HCT116 (cell line): ENCODE data around the gene HS3ST2. TPM values are rescaled to one million over a fixed set of nuclear protein-coding genes. Genes with fewer than 3 reads are reported as not detected.

Experiments
- CBX3 ChIP-seq: IDR thresholded peaks from 2 replicates; pipeline ENCODE4 v1.6.1; 2012; ENCODE audit warnings: low read depth
- CEBPB ChIP-seq: IDR thresholded peaks from 2 replicates; pipeline ENCODE4 v1.6.1; 2012; ENCODE audit warnings: low read depth
- CTCF ChIP-seq, 3 experiments: fragments of 200-600 bp in 1 of 3; sonication (generic) in 1 of 3; IDR thresholded peaks in 2 of 3; conservative IDR thresholded peaks in 1 of 3; 2 replicates each; pipeline ENCODE4 v1.5.1; 2012 to 2017; ENCODE audit warnings: low read depth in 2 of 3, low read length in 2 of 3, antibody characterized with exemption in 1 of 3, borderline replicate concordance in 1 of 3, control low read depth in 1 of 3, mild to moderate bottlenecking in 1 of 3, mixed read lengths in 1 of 3, mixed run types in 1 of 3, moderate library complexity in 1 of 3; ENCODE audit not compliant: insufficient read depth in 1 of 3
- EGR1 ChIP-seq: IDR thresholded peaks from 2 replicates; pipeline ENCODE4 v1.6.1; 2012; ENCODE audit warnings: low read depth
- ELF1 ChIP-seq: IDR thresholded peaks from 2 replicates; pipeline ENCODE4 v1.6.1; 2012; ENCODE audit warnings: low read depth, borderline replicate concordance
- FOSL1 ChIP-seq: IDR thresholded peaks from 2 replicates; pipeline ENCODE4 v1.6.1; 2012; ENCODE audit warnings: low read depth
- POLR2AphosphoS5 ChIP-seq: IDR thresholded peaks from 2 replicates; pipeline ENCODE4 v1.6.1; 2011; ENCODE audit warnings: mild to moderate bottlenecking, low read depth, low read length, moderate library complexity
- RAD21 ChIP-seq: IDR thresholded peaks from 2 replicates; pipeline ENCODE4 v1.6.1; 2012; ENCODE audit warnings: low read depth, mild to moderate bottlenecking
- SIN3A ChIP-seq: IDR thresholded peaks from 2 replicates; pipeline ENCODE4 v1.6.1; 2012; ENCODE audit warnings: low read depth
- TCF7L2 ChIP-seq: IDR thresholded peaks from 2 replicates; pipeline ENCODE4 v1.7.0; 2011; ENCODE audit warnings: borderline replicate concordance, inconsistent platforms; ENCODE audit not compliant: insufficient read depth, insufficient read length; ENCODE audit errors: extremely low read depth
- ZBTB33 ChIP-seq: IDR thresholded peaks from 2 replicates; pipeline ENCODE4 v1.6.1; 2011; ENCODE audit warnings: mild to moderate bottlenecking, low read length, moderate library complexity; ENCODE audit not compliant: insufficient replicate concordance; ENCODE audit errors: extremely low read depth
- ZFX ChIP-seq: fragments of 450-650 bp; IDR thresholded peaks from 2 replicates; pipeline ENCODE4 v1.6.1; 2017
- ZNF274 ChIP-seq: fragments of 200-500 bp; sonication (Bioruptor generic); IDR thresholded peaks from 2 replicates; pipeline ENCODE4 v1.6.1; 2014; ENCODE audit warnings: mild to moderate bottlenecking, low read depth, low read length, inconsistent platforms
- total RNA-seq: library from RNA; stranded (reverse); gene quantifications from one replicate; pipeline ENCODE4 v1.2.1, GENCODE V29; 2021; ENCODE audit not compliant: unreplicated experiment

The HS3ST2 gene
- total RNA-seq, 1 experiment from 2014 or later: not detected

- TF ChIP-seq CTCF (IDR thresholded peaks at IDR 0.05 in 2 of 3, conservative IDR thresholded peaks at IDR 0.05 in 1 of 3; ENCODE audit: borderline replicate concordance in 1 of 3, insufficient read depth in 1 of 3, low read depth in 2 of 3, low read length in 2 of 3) (peak; percentile 72 to 87 (median 80)), CBX3 (peak; percentile 87), POLR2AphosphoS5 (no peak), CEBPB (no peak), ELF1 (no peak), EGR1 (no peak), ZBTB33 (no peak), SIN3A (no peak), RAD21 (peak; percentile 82), ZNF274 (no peak), FOSL1 (no peak), TCF7L2 (no peak), ZFX (no peak)
Observed at GRCh38 chr16:22948603-22949368, 134.8 kb downstream of the HS3ST2 start (continued).
